Caco-2 (cell line): ENCODE data around the gene PIGM. TPM values are rescaled to one million over a fixed set of nuclear protein-coding genes. Genes with fewer than 3 reads are reported as not detected.

Source experiments
- BruUV-seq: library from RNA; stranded (reverse); fragments of 400-500 nt; replicated peaks from 2 replicates; lab custom pipeline; 2021; lab: Mats Ljungman, UMichigan
- CTCF ChIA-PET: fragments of 300-600 bp; sonication (Branson Sonifier 250); formaldehyde crosslinking; loops from one replicate; lab custom pipeline; 2022; ENCODE audit warnings: antibody characterized with exemption; lab: Charles Lee
- POLR2A ChIA-PET: fragments of 300-600 bp; sonication (Branson Sonifier 250); formaldehyde crosslinking; loops from one replicate; lab custom pipeline; 2022; ENCODE audit warnings: antibody characterized with exemption; lab: Charles Lee
- DNase-seq, 2 experiments: peaks; one replicate each; pipeline versions ENCODE4 v3.0.0 to v3.0.0-alpha.2; 2020 to 2022
- H3K27me3 ChIP-seq: replicated peaks from 2 replicates; pipeline ENCODE4 v1.6.0; 2011; ENCODE audit warnings: low read length; ENCODE audit not compliant: control insufficient read depth, insufficient read depth
- H3K36me3 ChIP-seq: 2 replicates; pipeline ENCODE4 v1.5.1; 2011; ENCODE audit warnings: low read length; ENCODE audit not compliant: control insufficient read depth, insufficient read depth
- H3K4me1 ChIP-seq: fragments of 250-450 bp; sonication (Bioruptor Pico); 2 replicates; pipeline ENCODE4 v1.5.1; 2020; ENCODE audit warnings: mild to moderate bottlenecking
- H3K4me3 ChIP-seq: 2 replicates; pipeline ENCODE4 v1.5.1; 2011; ENCODE audit warnings: low read depth, mild to moderate bottlenecking, control low read depth, low read length
- H3K9me3 ChIP-seq: fragments of 250-450 bp; sonication (Bioruptor Pico); 2 replicates; pipeline ENCODE4 v1.5.1; 2020; ENCODE audit warnings: mild to moderate bottlenecking, moderate library complexity
- H3K27ac Mint-ChIP-seq: one replicate; pipeline ENCODE4 v1.8.0; 2022; ENCODE audit warnings: mixed read lengths; ENCODE audit not compliant: unreplicated experiment
- H3K27me3 Mint-ChIP-seq: one replicate; pipeline ENCODE4 v1.8.0; 2022; ENCODE audit warnings: mixed read lengths; ENCODE audit not compliant: insufficient read depth, unreplicated experiment
- H3K36me3 Mint-ChIP-seq: one replicate; pipeline ENCODE4 v1.8.0; 2022; ENCODE audit warnings: mild to moderate bottlenecking, mixed read lengths; ENCODE audit not compliant: insufficient read depth, unreplicated experiment
- H3K4me1 Mint-ChIP-seq: one replicate; pipeline ENCODE4 v1.8.0; 2022; ENCODE audit warnings: low read depth, mixed read lengths; ENCODE audit not compliant: unreplicated experiment
- H3K4me3 Mint-ChIP-seq: one replicate; pipeline ENCODE4 v1.8.0; 2022; ENCODE audit warnings: mild to moderate bottlenecking, moderate library complexity, mixed read lengths; ENCODE audit not compliant: unreplicated experiment
- H3K9me3 Mint-ChIP-seq: one replicate; pipeline ENCODE4 v1.8.0; 2022; ENCODE audit warnings: mixed read lengths; ENCODE audit not compliant: unreplicated experiment
- CTCF ChIP-seq, 2 experiments: fragments of 200-600 bp in 1 of 2; IDR thresholded peaks; 1 replicate in 1 of 2; 2 replicates in 1 of 2; pipeline versions ENCODE4 v1.5.1 to v1.8.0; 2011 to 2022; ENCODE audit warnings: antibody characterized with exemption in 1 of 2, control low read depth in 1 of 2, inconsistent platforms in 1 of 2, low read depth in 1 of 2, low read length in 1 of 2, mild to moderate bottlenecking in 1 of 2, moderate library complexity in 1 of 2; ENCODE audit not compliant: insufficient read depth in 1 of 2, severe bottlenecking in 1 of 2, unreplicated experiment in 1 of 2
- intact Hi-C: fragments of 100-400 bp; cut with micrococcal nuclease; formaldehyde crosslinking; loops from one replicate; pipeline ENCODE4 v1.10.0; 2022; ENCODE audit not compliant: unreplicated experiment
- total RNA-seq: library from RNA; stranded (reverse); gene quantifications from 2 replicates; pipeline ENCODE4 v1.2.3, GENCODE V29; 2022

The PIGM gene
- total RNA-seq, 1 experiment from 2014 or later: 5.5 TPM

- BruUV-seq: no TSS peak
- Mint-ChIP-seq H3K36me3 (no peaks in the 10 kb centered on the region), H3K9me3 (no peaks in the 10 kb centered on the region), H3K4me1 (peaks cover 8% of the 10 kb centered on the region), H3K4me3 (no peak overlapping the region), H3K27ac (no peak overlapping the region), H3K27me3 (no peaks in the 10 kb centered on the region)
- DNase-seq: no peak
- Histone ChIP-seq H3K36me3 (no peaks in the 10 kb centered on the region), H3K27me3 (no peaks in the 10 kb centered on the region), H3K4me3 (no peak overlapping the region), H3K9me3 (no peaks in the 10 kb centered on the region), H3K4me1 (peaks cover 8% of the 10 kb centered on the region)
- ChIA-PET POLR2A (no interaction called here), CTCF (no interaction called here)
- TF ChIP-seq CTCF (IDR thresholded peaks at IDR 0.05; ENCODE audit: insufficient read depth in 1 of 2, low read depth in 1 of 2, low read length in 1 of 2, severe bottlenecking in 1 of 2, unreplicated experiment in 1 of 2): no peak
- intact Hi-C loops: no loop called here
These were observed 35.1 kb downstream of the PIGM start for GRCh38 chr1:159996653-159997052.

- Mint-ChIP-seq H3K9me3 (no peaks in the 10 kb centered on the region), H3K36me3 (no peaks in the 10 kb centered on the region), H3K4me1 (peaks cover 8% of the 10 kb centered on the region), H3K4me3 (no peak overlapping the region), H3K27ac (no peak overlapping the region), H3K27me3 (no peaks in the 10 kb centered on the region)
- H3K4me3 ChIP-seq: no peak overlapping the region
- DNase-seq: no peak
- no TSS peak for BruUV-seq
- TF ChIP-seq CTCF (IDR thresholded peaks at IDR 0.05; ENCODE audit: insufficient read depth in 1 of 2, low read depth in 1 of 2, low read length in 1 of 2, severe bottlenecking in 1 of 2, unreplicated experiment in 1 of 2): no peak
- H3K27me3 ChIP-seq: no peaks in the 10 kb centered on the region
- CTCF ChIA-PET: no interaction called here
- H3K9me3 ChIP-seq: no peaks in the 10 kb centered on the region
- H3K36me3 ChIP-seq: no peaks in the 10 kb centered on the region
- intact Hi-C loops: no loop called here
- peaks cover 14% of the 10 kb centered on the region for H3K4me1 ChIP-seq
- POLR2A ChIA-PET: no interaction called here
These were observed 36.9 kb downstream of the PIGM start for GRCh38 chr1:159994896-159995295.

GRCh38 chr1:159993911-159994310, 37.9 kb downstream of the PIGM start:
- no peak for DNase-seq
- intact Hi-C loops: no loop called here
- no TSS peak for BruUV-seq
- peaks cover 8% of the 10 kb centered on the region for H3K4me1 Mint-ChIP-seq
- no peak for TF ChIP-seq CTCF (IDR thresholded peaks at IDR 0.05; ENCODE audit: insufficient read depth in 1 of 2, low read depth in 1 of 2, low read length in 1 of 2, severe bottlenecking in 1 of 2, unreplicated experiment in 1 of 2)
- H3K4me3 ChIP-seq: no peak overlapping the region
- CTCF ChIA-PET: no interaction called here
- no peaks in the 10 kb centered on the region for H3K27me3 Mint-ChIP-seq
- no peaks in the 10 kb centered on the region for H3K27me3 ChIP-seq
- no peak overlapping the region for H3K4me3 Mint-ChIP-seq
- no peaks in the 10 kb centered on the region for H3K36me3 ChIP-seq
- POLR2A ChIA-PET: no interaction called here
- H3K4me1 ChIP-seq: peaks cover 14% of the 10 kb centered on the region
- H3K27ac Mint-ChIP-seq: no peak overlapping the region
- H3K36me3 Mint-ChIP-seq: no peaks in the 10 kb centered on the region
- no peaks in the 10 kb centered on the region for H3K9me3 ChIP-seq
- no peaks in the 10 kb centered on the region for H3K9me3 Mint-ChIP-seq
